Measurements from ENCODE around the gene TBX18. TPM values are rescaled to one million over a fixed set of nuclear protein-coding genes. Genes with fewer than 3 reads are reported as not detected.

TBX18 gene
- total RNA-seq, 1 donor from 2014 or later, result 0.23 TPM

GRCh38 chr6:84779917-84780316, 15.5 kb upstream of the TBX18 start:
- TF ChIP-seq, protein P1, sequence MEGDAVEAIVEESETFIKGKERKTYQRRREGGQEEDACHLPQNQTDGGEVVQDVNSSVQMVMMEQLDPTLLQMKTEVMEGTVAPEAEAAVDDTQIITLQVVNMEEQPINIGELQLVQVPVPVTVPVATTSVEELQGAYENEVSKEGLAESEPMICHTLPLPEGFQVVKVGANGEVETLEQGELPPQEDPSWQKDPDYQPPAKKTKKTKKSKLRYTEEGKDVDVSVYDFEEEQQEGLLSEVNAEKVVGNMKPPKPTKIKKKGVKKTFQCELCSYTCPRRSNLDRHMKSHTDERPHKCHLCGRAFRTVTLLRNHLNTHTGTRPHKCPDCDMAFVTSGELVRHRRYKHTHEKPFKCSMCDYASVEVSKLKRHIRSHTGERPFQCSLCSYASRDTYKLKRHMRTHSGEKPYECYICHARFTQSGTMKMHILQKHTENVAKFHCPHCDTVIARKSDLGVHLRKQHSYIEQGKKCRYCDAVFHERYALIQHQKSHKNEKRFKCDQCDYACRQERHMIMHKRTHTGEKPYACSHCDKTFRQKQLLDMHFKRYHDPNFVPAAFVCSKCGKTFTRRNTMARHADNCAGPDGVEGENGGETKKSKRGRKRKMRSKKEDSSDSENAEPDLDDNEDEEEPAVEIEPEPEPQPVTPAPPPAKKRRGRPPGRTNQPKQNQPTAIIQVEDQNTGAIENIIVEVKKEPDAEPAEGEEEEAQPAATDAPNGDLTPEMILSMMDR (conservative IDR thresholded peaks at IDR 0.05; ENCODE audit: low read depth, low read length), result no peak
- no peak overlapping the region for H3K4me3 ChIP-seq (ENCODE audit: low read depth, low read length)

GRCh38 chr6:84779380-84779779, 15.0 kb upstream of the TBX18 start:
- no peak overlapping the region for H3K4me3 ChIP-seq (ENCODE audit: low read depth, low read length)
- TF ChIP-seq, protein P1 (conservative IDR thresholded peaks at IDR 0.05; ENCODE audit: low read depth, low read length), result peak; percentile 45
- DNase-seq (ENCODE audit: low read depth), result no peak

More at GRCh38 chr6:84779917-84780316, 15.5 kb upstream of the TBX18 start:
- no peak for DNase-seq (ENCODE audit: low read depth)

DNA sequence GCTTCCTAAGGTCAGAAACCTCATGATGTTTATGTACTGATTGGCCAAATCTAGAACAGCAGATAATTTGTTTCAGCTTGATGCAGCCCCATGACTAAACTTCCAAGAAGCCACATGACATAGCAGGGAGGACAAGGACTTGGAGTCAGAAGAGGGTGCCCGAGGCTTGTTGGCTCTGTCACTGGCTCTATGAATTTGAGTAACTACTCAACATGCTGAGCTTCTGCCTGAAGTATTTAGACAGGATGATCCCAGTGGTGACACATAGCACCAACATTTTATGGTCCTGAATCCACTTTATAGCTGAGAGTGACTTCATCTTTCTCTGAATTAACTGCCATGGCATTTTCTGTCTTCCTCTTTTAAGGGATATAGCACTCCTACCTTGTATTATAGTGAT, 13.5 kb upstream of the TBX18 start:
- no peak overlapping the region for H3K4me3 ChIP-seq (ENCODE audit: low read depth, low read length)
- TF ChIP-seq, protein P1 (conservative IDR thresholded peaks at IDR 0.05; ENCODE audit: low read depth, low read length), result no peak
- DNase-seq (ENCODE audit: low read depth), result no peak

DNA sequence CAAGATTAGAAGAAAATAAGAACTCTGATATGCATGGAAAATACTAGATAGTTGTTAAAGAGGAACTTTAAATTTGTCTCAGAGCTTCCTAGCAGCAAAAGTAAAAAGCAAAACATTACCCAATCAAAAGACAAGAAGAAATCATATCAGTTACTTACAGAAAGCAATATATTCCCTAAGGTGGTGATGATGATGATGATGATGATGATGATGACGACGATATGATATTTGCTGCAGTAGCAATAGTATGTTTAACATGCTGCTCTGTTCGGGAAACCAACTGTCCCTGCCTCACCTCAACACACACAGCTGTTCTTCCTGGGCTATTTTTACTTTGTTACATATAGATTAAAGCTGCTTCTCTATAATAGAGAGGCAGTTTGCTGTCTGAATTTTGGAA, 12.0 kb upstream of the TBX18 start:
- TF ChIP-seq, protein P1 (conservative IDR thresholded peaks at IDR 0.05; ENCODE audit: low read depth, low read length), result no peak
- H3K4me3 ChIP-seq (ENCODE audit: low read depth, low read length), result no peak overlapping the region
- DNase-seq (ENCODE audit: low read depth), result no peak

- DNase-seq (ENCODE audit: low read depth), result no peak
- TF ChIP-seq, protein P1 (conservative IDR thresholded peaks at IDR 0.05; ENCODE audit: low read depth, low read length), result no peak
- no peak overlapping the region for H3K4me3 ChIP-seq (ENCODE audit: low read depth, low read length)
These were observed 11.4 kb upstream of the TBX18 start for GRCh38 chr6:84775751-84776150.

GRCh38 chr6:84774985-84775284, 10.5 kb upstream of the TBX18 start:
- TF ChIP-seq, protein P1 (conservative IDR thresholded peaks at IDR 0.05; ENCODE audit: low read depth, low read length), result no peak
- H3K4me3 ChIP-seq (ENCODE audit: low read depth, low read length), result peak overlapping the region; percentile 53
- DNase-seq (ENCODE audit: low read depth), result no peak

- H3K4me3 ChIP-seq (ENCODE audit: low read depth, low read length), result peak overlapping the region; percentile 53
- TF ChIP-seq, protein P1 (conservative IDR thresholded peaks at IDR 0.05; ENCODE audit: low read depth, low read length), result peak; percentile 68
- DNase-seq (ENCODE audit: low read depth), result no peak
These were observed 10.0 kb upstream of the TBX18 start for GRCh38 chr6:84774157-84774984.
